Measurements from ENCODE around the gene SVEP1.

DNA sequence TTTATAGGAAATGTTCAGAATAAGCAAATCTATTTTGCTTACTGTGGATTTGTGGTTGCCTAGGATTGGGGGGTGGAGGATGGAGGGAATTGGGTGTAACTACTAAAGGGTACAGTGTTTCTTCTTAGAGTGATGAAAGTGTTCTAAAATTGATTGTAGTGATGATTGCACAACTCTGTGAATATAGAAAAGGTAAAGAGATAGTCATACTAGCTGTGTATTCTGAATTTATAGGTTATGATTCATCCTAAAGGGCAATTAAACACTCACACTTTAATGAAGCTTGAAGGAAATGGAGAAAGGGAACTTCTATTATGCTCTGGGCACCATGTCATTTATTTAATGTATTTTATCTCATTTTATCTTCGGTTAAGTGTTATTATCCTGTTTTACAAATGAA, 251.8 kb downstream of the SVEP1 start:
- TF ChIP-seq, protein P1, sequence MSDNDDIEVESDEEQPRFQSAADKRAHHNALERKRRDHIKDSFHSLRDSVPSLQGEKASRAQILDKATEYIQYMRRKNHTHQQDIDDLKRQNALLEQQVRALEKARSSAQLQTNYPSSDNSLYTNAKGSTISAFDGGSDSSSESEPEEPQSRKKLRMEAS (IDR thresholded peaks at IDR 0.05; ENCODE audit: low read depth, low read length), result no peak
- TF ChIP-seq, protein P2, sequence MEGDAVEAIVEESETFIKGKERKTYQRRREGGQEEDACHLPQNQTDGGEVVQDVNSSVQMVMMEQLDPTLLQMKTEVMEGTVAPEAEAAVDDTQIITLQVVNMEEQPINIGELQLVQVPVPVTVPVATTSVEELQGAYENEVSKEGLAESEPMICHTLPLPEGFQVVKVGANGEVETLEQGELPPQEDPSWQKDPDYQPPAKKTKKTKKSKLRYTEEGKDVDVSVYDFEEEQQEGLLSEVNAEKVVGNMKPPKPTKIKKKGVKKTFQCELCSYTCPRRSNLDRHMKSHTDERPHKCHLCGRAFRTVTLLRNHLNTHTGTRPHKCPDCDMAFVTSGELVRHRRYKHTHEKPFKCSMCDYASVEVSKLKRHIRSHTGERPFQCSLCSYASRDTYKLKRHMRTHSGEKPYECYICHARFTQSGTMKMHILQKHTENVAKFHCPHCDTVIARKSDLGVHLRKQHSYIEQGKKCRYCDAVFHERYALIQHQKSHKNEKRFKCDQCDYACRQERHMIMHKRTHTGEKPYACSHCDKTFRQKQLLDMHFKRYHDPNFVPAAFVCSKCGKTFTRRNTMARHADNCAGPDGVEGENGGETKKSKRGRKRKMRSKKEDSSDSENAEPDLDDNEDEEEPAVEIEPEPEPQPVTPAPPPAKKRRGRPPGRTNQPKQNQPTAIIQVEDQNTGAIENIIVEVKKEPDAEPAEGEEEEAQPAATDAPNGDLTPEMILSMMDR (IDR thresholded peaks at IDR 0.05; ENCODE audit: low read depth, low read length), result no peak
- TF ChIP-seq POLR2A (IDR thresholded peaks at IDR 0.05; ENCODE audit: extremely low read depth, insufficient read length), result no peak
